Effector memory CD4-positive, alpha-beta T cell (primary cell): ENCODE data around the gene UBE2E2.

ENCODE experiments used
- DNase-seq, 3 donors: peaks; one replicate each; pipeline ENCODE4 v3.0.0-alpha.2; 2020
- H3K27ac ChIP-seq: 2 replicates; pipeline ENCODE4 v1.7.0; 2013; ENCODE audit warnings: mild to moderate bottlenecking, low read length, moderate library complexity; ENCODE audit not compliant: insufficient read depth, poor library complexity, severe bottlenecking
- H3K27me3 ChIP-seq: replicated peaks from 2 replicates; pipeline ENCODE4 v1.7.0; 2013; ENCODE audit warnings: mild to moderate bottlenecking, low read length; ENCODE audit not compliant: insufficient read depth, control insufficient read depth, poor library complexity, severe bottlenecking
- H3K36me3 ChIP-seq: 2 replicates; pipeline ENCODE4 v1.7.0; 2013; ENCODE audit warnings: mild to moderate bottlenecking, low read length, moderate library complexity; ENCODE audit not compliant: control insufficient read depth, insufficient read depth
- H3K4me1 ChIP-seq: 2 replicates; pipeline ENCODE4 v1.7.0; 2013; ENCODE audit warnings: low read length, mild to moderate bottlenecking; ENCODE audit not compliant: control insufficient read depth, insufficient read depth, poor library complexity, severe bottlenecking
- H3K4me3 ChIP-seq: 2 replicates; pipeline ENCODE4 v1.7.0; 2013; ENCODE audit warnings: low read length, low read depth, mild to moderate bottlenecking; ENCODE audit not compliant: insufficient read depth, poor library complexity, severe bottlenecking
- H3K9me3 ChIP-seq: 2 replicates; pipeline ENCODE4 v1.7.0; 2013; ENCODE audit warnings: mild to moderate bottlenecking, low read length, moderate library complexity; ENCODE audit not compliant: control insufficient read depth

UBE2E2 gene

DNA sequence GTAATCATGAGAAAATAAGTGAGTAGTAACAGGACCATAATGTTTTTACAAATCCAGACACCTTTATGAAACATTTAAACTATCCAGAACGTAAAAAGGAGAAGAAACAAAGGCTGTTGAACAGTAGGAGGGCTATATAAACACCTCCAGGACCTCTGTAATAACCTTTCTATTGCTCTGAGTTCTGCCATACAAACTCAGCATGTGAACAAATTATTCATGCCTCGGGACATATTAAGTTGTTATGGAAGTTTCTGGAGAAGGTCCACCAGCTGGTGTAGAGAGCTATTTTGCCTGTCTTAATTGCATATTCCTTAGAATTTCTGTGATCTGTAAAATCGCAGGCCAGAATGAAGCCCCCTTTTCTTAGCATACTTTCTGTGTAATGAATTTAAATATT, 256.3 kb downstream of the UBE2E2 start:
- Histone ChIP-seq H3K4me1 (no peaks in the 10 kb centered on the region), H3K27me3 (no peaks in the 10 kb centered on the region), H3K36me3 (no peaks in the 10 kb centered on the region), H3K4me3 (no peak overlapping the region), H3K27ac (no peak overlapping the region), H3K9me3 (no peaks in the 10 kb centered on the region)
- DNase-seq, result no peak

DNA sequence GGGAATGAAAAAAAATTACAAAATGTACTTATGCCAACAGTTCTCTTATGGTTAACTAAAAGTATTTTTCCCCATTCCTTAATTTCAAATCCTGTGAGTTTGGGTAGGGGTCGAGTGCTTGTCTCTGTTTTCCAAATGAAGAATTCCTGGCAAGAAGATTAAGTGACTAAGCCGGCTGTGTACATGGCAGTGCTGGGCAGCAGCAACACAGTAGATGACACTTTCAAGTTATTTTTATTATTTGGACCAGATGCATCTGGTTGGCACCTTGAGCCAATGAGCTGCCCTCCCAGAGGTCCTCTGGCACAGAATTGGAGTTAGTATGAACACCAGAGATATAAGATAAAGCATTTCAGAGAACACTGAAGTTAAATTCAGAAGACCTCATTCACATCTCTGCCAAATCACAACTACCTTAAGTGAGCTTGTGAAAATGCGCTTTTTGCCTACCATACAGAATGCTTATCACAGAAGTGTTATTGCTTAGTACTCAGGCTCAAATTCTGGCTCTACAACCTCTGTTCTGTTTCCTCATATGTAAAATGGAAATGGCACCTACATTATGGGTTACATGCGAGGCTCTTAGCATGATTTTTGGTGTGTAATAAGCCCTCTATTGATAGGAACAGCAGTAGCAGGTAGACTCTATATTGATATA, 256.9 kb downstream of the UBE2E2 start:
- H3K9me3 ChIP-seq, result no peaks in the 10 kb centered on the region
- H3K27ac ChIP-seq, result no peak overlapping the region
- H3K4me3 ChIP-seq, result no peak overlapping the region
- DNase-seq, result no peak
- no peaks in the 10 kb centered on the region for H3K36me3 ChIP-seq
- no peaks in the 10 kb centered on the region for H3K27me3 ChIP-seq
- no peaks in the 10 kb centered on the region for H3K4me1 ChIP-seq

DNA sequence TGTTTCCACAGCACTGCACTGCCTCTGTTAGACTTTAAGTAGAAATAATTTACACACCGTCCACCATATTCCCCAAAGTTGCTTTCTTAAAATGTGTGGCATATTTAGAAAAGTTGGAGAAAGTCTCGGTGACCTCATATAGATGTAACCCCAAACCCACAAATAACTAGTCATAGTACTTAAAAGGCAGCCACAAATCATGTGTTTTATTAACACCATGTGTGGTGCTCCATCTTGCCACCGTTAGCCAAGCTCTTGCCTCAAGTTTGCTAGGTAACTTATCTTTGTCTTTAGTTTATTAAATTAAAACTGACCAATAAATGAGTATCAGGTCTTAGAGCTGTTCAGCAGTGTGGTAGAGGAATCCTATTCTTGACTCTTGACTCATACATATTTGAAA, 257.9 kb downstream of the UBE2E2 start:
- H3K27ac ChIP-seq, result no peak overlapping the region
- DNase-seq, result no peak
- H3K4me1 ChIP-seq, result no peaks in the 10 kb centered on the region
- no peaks in the 10 kb centered on the region for H3K9me3 ChIP-seq
- H3K4me3 ChIP-seq, result no peak overlapping the region
- H3K27me3 ChIP-seq, result no peaks in the 10 kb centered on the region
- H3K36me3 ChIP-seq, result no peaks in the 10 kb centered on the region

DNA sequence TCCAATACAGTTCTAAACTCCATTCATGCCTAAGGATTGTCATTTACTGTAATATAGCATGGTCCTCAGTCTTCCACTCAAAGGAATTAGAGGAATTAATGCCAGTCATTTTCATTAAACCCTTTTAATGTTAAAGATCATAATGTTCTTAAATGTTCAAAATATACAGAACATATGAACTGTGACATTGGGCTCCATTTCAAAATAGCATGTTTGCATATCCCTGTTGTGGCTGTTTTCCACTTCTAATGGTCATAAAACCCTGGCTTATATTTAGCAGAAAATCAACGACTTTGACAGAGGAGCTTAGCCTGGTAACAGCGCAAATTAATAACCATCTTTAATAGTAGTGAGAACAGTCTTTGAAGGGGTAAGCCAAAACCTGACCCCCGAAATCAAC, 260.7 kb downstream of the UBE2E2 start:
- Histone ChIP-seq H3K4me3 (no peak overlapping the region), H3K27ac (no peak overlapping the region), H3K27me3 (no peaks in the 10 kb centered on the region), H3K4me1 (no peaks in the 10 kb centered on the region), H3K36me3 (no peaks in the 10 kb centered on the region), H3K9me3 (no peaks in the 10 kb centered on the region)
- no peak for DNase-seq

DNA sequence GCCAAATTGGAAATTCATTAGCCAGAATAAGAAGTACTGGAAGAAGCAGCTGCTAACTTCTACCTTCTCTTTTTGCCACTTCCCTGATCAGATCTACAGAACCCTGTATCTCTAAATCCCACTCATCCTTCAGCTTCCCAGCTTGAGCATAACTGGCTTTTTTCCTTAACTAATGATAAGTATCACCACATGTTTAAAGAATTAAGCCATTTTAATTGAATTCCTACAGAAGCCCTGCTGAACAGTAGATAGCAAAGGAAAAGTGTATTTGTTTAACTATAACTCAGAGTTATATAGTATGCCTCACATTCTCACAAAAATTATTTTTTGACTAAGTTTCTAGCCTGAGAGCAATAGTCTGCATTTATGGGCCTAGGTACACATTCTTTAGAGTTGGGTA, 262.4 kb downstream of the UBE2E2 start:
- no peak for DNase-seq
- no peak overlapping the region for H3K4me3 ChIP-seq
- H3K27me3 ChIP-seq, result no peaks in the 10 kb centered on the region
- H3K36me3 ChIP-seq, result no peaks in the 10 kb centered on the region
- no peaks in the 10 kb centered on the region for H3K9me3 ChIP-seq
- no peaks in the 10 kb centered on the region for H3K4me1 ChIP-seq
- H3K27ac ChIP-seq, result no peak overlapping the region

DNA sequence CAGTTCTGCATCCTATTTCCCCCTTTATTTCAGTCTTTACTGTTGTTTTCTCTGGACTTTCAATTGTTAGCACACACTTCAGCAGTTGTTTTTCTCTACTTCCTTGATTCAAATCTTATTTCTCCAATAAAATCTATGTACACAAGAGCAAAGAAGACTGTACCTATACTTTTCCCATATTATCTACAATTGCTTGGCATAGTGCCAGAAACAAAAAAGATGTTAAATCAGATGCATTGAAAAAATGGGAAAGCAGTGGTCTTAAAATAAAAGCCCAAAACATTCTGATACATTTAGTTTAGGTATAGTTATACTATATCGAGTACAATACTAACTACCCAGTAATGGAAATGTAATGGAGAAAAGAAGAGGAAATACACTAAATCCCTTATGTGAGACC, 265.1 kb downstream of the UBE2E2 start:
- no peak overlapping the region for H3K4me3 ChIP-seq
- DNase-seq, result no peak
- H3K27me3 ChIP-seq, result no peaks in the 10 kb centered on the region
- H3K4me1 ChIP-seq, result no peaks in the 10 kb centered on the region
- H3K27ac ChIP-seq, result no peak overlapping the region
- H3K9me3 ChIP-seq, result no peaks in the 10 kb centered on the region
- no peaks in the 10 kb centered on the region for H3K36me3 ChIP-seq

DNA sequence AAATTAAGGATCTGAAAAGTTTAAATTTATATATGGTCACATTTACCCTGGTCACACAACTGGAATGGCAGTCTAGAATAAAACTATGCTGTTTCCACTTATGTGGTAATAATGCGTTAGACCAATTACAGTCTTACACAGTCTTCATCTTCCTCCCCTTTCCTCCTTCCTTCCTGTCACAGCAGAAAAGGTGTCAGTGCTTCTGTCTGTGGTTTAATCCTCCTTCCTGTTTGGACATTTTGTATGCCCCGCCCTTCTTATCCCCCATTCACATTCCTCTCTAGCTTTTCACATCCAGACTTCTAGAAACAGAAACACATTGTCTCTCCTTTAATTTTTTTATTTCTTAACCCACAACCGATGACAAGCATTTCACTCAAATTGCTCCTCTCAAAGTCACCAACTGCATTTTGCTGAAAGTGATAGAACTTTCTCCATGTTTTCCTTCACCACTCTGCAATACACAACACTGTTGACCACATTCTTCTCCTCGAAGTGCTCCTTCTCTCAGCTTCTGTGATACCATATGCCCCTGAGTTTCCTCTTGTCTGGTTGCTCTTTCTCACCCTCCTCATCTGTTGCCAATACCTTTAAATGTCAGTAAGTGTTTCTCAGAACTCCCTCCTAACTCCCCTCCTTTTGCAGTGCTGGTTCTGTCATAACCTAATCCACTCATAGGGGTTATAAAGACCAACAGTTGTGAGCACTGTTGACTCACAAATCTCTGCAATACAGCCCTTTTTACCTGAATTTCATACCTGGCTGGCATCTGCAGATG, 271.6 kb downstream of the UBE2E2 start:
- Histone ChIP-seq H3K27me3 (no peaks in the 10 kb centered on the region), H3K27ac (no peak overlapping the region), H3K9me3 (peaks cover 3% of the 10 kb centered on the region), H3K4me3 (no peak overlapping the region), H3K36me3 (no peaks in the 10 kb centered on the region), H3K4me1 (no peaks in the 10 kb centered on the region)
- no peak for DNase-seq

DNA sequence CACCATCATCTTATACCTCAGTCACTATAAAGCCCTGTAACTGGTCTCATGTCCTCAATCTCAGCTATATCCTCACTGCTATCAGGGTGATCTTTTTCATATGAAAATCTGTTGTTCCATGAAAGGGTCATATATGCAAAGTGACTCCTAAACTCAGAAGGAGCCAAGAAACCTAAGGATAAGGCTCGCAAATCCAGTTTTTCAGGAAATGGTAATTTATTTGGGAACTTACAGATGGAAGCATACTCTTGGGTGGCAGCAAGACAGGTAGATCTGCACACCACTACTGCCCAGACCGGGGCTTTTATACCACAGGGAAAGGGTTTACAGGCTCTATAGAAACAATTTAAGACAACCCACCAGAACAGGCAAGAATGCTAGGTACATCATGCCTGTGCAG, 272.3 kb downstream of the UBE2E2 start:
- Histone ChIP-seq H3K4me1 (no peaks in the 10 kb centered on the region), H3K27me3 (no peaks in the 10 kb centered on the region), H3K4me3 (no peak overlapping the region), H3K9me3 (peaks cover 3% of the 10 kb centered on the region), H3K36me3 (no peaks in the 10 kb centered on the region), H3K27ac (no peak overlapping the region)
- no peak for DNase-seq

DNA sequence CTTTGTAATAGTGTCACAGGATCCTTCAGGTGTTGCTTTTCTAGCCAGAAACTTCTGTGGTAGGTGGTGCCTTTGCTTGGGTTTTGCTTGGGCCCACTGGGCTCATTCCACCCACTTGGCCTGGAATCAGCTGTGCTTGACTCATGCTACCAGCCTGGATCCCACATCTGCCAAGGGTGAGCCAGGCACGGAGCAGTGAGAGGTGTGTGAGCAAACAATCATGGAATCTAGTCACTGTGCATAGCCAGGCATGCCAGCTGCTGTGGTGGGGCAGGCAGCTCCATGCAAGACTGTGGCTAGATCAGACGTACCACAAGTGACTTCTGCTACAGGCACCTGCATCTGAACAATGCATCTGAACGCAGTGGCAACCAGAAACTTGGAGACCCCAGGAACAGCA, 275.9 kb downstream of the UBE2E2 start:
- Histone ChIP-seq H3K9me3 (peaks cover 3% of the 10 kb centered on the region), H3K27me3 (no peaks in the 10 kb centered on the region), H3K4me1 (no peaks in the 10 kb centered on the region), H3K36me3 (no peaks in the 10 kb centered on the region), H3K27ac (no peak overlapping the region), H3K4me3 (no peak overlapping the region)
- no peak for DNase-seq

DNA sequence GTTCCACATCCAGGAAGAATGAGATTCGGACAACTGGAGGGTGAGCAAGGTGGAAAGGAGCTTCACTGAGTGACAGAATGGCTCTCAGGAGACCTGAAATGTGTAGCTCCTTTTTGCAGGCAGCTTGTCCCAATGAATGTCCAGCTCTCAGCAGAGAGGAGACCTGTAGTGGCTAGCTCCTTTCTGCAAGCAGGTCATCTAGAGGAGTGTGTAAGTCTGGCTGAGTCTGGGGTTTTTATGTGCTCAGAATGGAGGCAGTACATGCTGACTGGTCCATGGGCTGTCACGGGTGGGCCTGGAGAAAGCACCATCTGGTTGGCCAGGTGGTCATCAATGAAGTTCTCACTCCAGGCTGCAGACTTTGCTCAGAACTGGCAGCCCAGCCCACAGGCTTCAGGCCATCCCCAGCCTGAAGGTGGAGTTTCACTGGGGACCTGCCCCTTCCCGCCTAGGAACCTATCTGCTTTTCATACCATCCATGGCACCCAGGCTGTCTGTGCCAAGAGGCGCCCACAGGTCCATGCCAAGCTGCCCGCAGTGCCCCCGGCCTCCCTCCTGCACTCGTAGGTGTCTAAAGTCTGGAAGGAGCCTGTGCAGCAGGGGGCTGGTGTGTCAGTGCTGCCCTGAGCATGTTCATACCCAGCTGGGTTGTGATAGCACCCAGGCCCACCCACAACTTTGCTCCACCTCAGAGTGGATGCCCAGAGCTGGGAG, 276.6 kb downstream of the UBE2E2 start:
- Histone ChIP-seq H3K4me3 (no peak overlapping the region), H3K36me3 (no peaks in the 10 kb centered on the region), H3K4me1 (no peaks in the 10 kb centered on the region), H3K9me3 (peaks cover 3% of the 10 kb centered on the region), H3K27ac (no peak overlapping the region), H3K27me3 (no peaks in the 10 kb centered on the region)
- DNase-seq, result no peak
